Activated naive CD4-positive, alpha-beta T cell treated with anti-CD3 and anti-CD28 coated beads, Interleukin-2, amount 10 ng/mL, durations not matched to agents 7 days and 5 days (primary cell): Measurements from ENCODE around the gene GLRA1.
"Not testable (repeated sequence)": the region's sequence is repeated elsewhere in the genome, so short reads cannot be mapped to it uniquely, and the experiment has no call there.

Experiments used
- CTCF ChIA-PET: fragments of 350-600 bp; sonication (Branson Sonifier 250); formaldehyde crosslinking; loops from one replicate; lab custom pipeline; 2021; ENCODE audit warnings: antibody characterized with exemption; lab: Charles Lee
- DNase-seq: peaks from one replicate; pipeline ENCODE4 v3.0.0-alpha.2; 2020
- H3K27ac Mint-ChIP-seq: one replicate; pipeline ENCODE4 v1.8.0; 2021; ENCODE audit warnings: mild to moderate bottlenecking, moderate library complexity, mixed read lengths
- H3K27me3 Mint-ChIP-seq: one replicate; pipeline ENCODE4 v1.8.0; 2021; ENCODE audit warnings: mild to moderate bottlenecking, mixed read lengths
- H3K36me3 Mint-ChIP-seq: one replicate; pipeline ENCODE4 v1.8.0; 2021; ENCODE audit warnings: mixed read lengths
- H3K4me1 Mint-ChIP-seq: one replicate; pipeline ENCODE4 v1.8.0; 2021; ENCODE audit warnings: mixed read lengths
- H3K4me3 Mint-ChIP-seq: one replicate; pipeline ENCODE4 v1.8.0; 2021; ENCODE audit warnings: mild to moderate bottlenecking, moderate library complexity, mixed read lengths
- H3K9me3 Mint-ChIP-seq: one replicate; pipeline ENCODE4 v1.8.0; 2021; ENCODE audit warnings: mixed read lengths

The GLRA1 gene

GRCh38 chr5:151810897-151811296 lies 113.8 kb downstream of the GLRA1 start:
- CTCF ChIA-PET, result no interaction called here

GRCh38 chr5:151810449-151810848 lies 114.2 kb downstream of the GLRA1 start:
- no peak for DNase-seq
- Mint-ChIP-seq H3K4me1 (no peaks in the 10 kb centered on the region), H3K4me3 (no peak overlapping the region), H3K9me3 (no peaks in the 10 kb centered on the region), H3K27me3 (no peaks in the 10 kb centered on the region), H3K36me3 (peaks cover 80% of the 10 kb centered on the region), H3K27ac (peak overlapping the region; percentile 13)
- CTCF ChIA-PET, result no interaction called here

More at GRCh38 chr5:151810897-151811296, 113.8 kb downstream of the GLRA1 start:
- Mint-ChIP-seq H3K9me3 (no peaks in the 10 kb centered on the region), H3K27ac (no peak overlapping the region), H3K4me1 (no peaks in the 10 kb centered on the region), H3K36me3 (peaks cover 80% of the 10 kb centered on the region), H3K4me3 (no peak overlapping the region), H3K27me3 (no peaks in the 10 kb centered on the region)
- no peak for DNase-seq

- Mint-ChIP-seq H3K27ac (no peak overlapping the region), H3K9me3 (no peaks in the 10 kb centered on the region), H3K27me3 (no peaks in the 10 kb centered on the region), H3K4me3 (no peak overlapping the region), H3K4me1 (no peaks in the 10 kb centered on the region), H3K36me3 (peaks cover 83% of the 10 kb centered on the region)
- CTCF ChIA-PET, result interaction anchor here (1.3 to 1.7 kb wide), 2 partner anchors 9 to 17 kb away, joined by 3 to 7 read pairs; no protein-coding TSS in a partner anchor
- no peak for DNase-seq
Observed at GRCh38 chr5:151808451-151809169, 116.0 kb downstream of the GLRA1 start.

DNA sequence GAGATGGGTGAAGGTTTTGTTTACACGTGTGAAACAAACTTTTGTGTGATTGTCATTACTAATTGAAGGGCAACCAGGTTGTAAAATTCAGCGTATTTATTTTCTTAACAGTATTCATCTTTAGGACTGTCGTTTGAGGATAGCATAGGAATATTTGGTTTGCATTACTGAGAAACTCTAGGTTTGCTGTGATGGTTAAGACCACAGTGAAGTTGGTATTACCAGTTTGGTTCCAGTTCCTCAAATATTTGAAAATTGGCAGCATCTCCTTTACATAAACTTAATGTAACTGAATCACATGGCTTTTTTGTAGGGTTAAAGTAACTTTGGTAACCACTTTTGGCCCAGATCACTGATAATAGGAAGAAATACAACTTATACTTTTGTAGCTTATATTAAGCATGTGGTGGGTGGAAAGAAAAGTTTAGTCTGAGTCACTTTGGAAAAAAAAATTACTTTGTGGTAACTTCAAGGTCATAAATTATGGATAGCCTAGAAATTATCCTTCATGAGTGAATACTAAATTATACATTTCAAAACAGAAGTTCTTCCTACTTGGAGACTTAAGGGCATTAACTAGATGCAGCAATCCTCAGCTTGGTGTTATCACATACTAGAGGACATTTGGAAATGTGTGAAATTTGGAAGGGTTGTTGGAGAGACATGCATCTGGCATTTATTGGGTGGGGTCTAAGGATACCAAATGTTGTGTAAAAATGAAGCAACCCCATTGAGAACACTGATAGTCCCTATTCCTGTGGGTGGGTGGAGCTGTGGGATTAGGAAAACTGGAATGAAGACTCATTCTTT lies 119.0 kb downstream of the GLRA1 start:
- Mint-ChIP-seq H3K27ac (no peak overlapping the region), H3K9me3 (no peaks in the 10 kb centered on the region), H3K4me1 (peaks cover 2% of the 10 kb centered on the region), H3K4me3 (no peak overlapping the region), H3K36me3 (peaks cover 73% of the 10 kb centered on the region), H3K27me3 (no peaks in the 10 kb centered on the region)
- CTCF ChIA-PET, result no interaction called here
- DNase-seq, result no peak

DNA sequence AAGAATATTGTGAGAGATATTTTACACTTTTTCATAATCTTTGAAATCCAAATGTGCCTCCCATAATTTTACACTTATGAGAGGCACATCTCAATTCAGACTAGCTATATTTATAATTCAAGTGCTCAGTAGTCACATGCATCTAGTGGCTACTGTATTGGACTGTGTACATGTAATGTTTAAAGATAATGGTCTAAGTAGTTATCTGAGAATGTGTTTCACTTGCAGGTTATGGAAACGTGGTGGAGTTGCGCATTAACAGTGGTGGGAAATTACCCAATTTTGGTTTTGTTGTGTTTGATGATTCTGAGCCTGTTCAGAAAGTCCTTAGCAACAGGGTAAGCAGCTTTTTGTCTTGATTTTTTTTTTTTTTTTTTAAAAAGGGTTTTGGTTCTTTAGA lies 124.1 kb downstream of the GLRA1 start:
- CTCF ChIA-PET, result interaction anchor here (1.3 kb wide), 1 partner anchor 24 kb away, joined by 3 read pairs; no protein-coding TSS in a partner anchor
- Mint-ChIP-seq H3K27me3 (no peaks in the 10 kb centered on the region), H3K27ac (no peak overlapping the region), H3K36me3 (peaks cover 64% of the 10 kb centered on the region), H3K9me3 (no peaks in the 10 kb centered on the region), H3K4me3 (no peak overlapping the region), H3K4me1 (peaks cover 4% of the 10 kb centered on the region)
- no peak for DNase-seq

DNA sequence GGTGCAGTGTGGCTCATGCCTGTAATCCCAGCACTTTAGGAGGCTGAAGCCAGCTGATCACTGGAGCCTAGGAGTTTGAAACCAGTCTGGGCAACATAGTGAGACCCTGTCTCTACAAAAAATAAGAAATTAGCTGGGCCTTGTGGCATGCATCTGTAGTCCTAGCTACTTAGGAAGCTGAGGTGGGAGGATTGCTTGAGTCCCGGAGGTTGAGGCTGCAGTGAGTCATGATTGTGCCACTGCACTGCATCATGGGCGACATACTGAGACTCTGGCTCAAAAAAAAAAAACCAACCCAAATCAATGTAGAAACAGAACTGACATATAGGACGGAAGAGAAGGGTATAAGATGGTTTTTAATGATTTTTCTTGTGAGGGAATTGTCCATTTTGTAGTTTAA lies 125.2 kb downstream of the GLRA1 start:
- H3K9me3 Mint-ChIP-seq, result no peaks in the 10 kb centered on the region
- CTCF ChIA-PET, result interaction anchor here (0.6 to 1.4 kb wide), 4 partner anchors 9 to 570 kb away, joined by 3 to 4 read pairs (median 3); no protein-coding TSS in a partner anchor
- H3K4me1 Mint-ChIP-seq, result peaks cover 12% of the 10 kb centered on the region
- peaks cover 64% of the 10 kb centered on the region for H3K36me3 Mint-ChIP-seq
- no peak overlapping the region for H3K4me3 Mint-ChIP-seq
- no peak for DNase-seq
- H3K27ac Mint-ChIP-seq, result no peak overlapping the region
- H3K27me3 Mint-ChIP-seq, result no peaks in the 10 kb centered on the region

GRCh38 chr5:151798674-151799073 lies 126.0 kb downstream of the GLRA1 start:
- Mint-ChIP-seq H3K4me1 (peaks cover 14% of the 10 kb centered on the region), H3K36me3 (peaks cover 64% of the 10 kb centered on the region), H3K9me3 (no peaks in the 10 kb centered on the region), H3K4me3 (no peak overlapping the region), H3K27me3 (no peaks in the 10 kb centered on the region), H3K27ac (no peak overlapping the region)
- CTCF ChIA-PET, result interaction anchor here (0.6 to 1.4 kb wide), 3 partner anchors 10 to 571 kb away, joined by 3 to 4 read pairs (median 3); no protein-coding TSS in a partner anchor
- DNase-seq, result no peak

DNA sequence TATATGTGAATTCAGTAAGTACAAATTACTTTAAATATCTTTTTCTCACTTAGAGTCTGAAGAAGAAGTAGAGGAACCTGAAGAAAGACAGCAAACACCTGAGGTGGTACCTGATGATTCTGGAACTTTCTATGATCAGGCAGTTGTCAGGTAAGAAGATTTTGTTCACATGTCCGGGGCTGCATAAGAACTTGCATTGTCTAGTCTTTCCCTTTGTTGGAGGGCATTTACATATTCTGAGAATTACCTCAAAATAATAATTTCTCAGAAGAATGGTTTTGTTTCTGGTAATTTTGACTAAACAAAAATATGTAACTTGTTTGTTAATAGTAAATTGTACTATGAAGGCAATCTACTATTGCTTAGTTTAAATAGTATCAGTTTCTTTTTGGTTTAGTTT lies 129.2 kb downstream of the GLRA1 start:
- Mint-ChIP-seq H3K9me3 (no peaks in the 10 kb centered on the region), H3K4me3 (no peak overlapping the region), H3K27ac (peak overlapping the region; percentile 69), H3K36me3 (peaks cover 70% of the 10 kb centered on the region), H3K27me3 (no peaks in the 10 kb centered on the region), H3K4me1 (peaks cover 13% of the 10 kb centered on the region)
- DNase-seq, result no peak
- CTCF ChIA-PET, result no interaction called here

DNA sequence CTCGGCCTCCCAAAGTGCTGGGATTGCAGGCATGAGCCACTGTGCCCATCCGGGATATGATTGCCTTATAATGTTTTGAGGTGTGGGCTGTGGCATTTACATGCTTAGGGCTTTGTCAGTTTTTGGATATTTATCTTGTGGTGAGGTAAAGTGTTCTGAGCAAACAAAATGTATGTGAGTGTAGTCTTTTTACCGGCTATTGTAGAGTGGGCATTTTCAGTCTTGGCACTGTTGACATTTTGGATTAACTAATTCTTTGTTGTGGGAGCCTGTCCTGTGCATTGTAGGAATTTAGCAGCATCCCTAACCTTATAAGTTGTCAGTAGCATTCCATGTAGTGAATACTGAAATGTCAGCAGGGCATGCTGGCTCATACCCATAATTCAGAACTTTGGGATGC lies 131.3 kb downstream of the GLRA1 start:
- H3K36me3 Mint-ChIP-seq, result peaks cover 66% of the 10 kb centered on the region
- H3K4me3 Mint-ChIP-seq, result no peak overlapping the region
- peak overlapping the region; percentile 14 for H3K27ac Mint-ChIP-seq
- CTCF ChIA-PET, result no interaction called here
- H3K27me3 Mint-ChIP-seq, result no peaks in the 10 kb centered on the region
- H3K4me1 Mint-ChIP-seq, result peaks cover 15% of the 10 kb centered on the region
- DNase-seq, result no peak
- no peaks in the 10 kb centered on the region for H3K9me3 Mint-ChIP-seq

DNA sequence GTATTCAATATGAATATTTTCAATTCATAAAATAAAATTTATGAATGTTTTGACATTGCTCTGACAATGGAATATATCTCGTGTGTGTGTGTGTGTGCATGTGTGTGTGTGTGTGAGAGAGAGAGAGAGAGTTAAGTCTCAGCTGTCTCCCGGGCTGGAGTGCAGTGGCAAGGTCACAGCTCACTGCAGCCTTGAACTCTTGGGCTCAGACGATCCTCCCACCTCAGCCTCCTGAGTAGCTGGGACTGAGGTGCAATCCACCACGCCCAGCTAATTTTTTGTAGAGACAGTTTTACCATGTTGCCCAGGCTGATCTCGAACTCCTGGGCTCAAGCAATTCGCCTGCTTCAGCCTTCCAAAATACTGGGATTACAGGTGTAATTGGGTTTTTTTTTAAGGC lies 136.8 kb downstream of the GLRA1 start:
- Mint-ChIP-seq H3K27ac (no peak overlapping the region), H3K4me1 (peaks cover 13% of the 10 kb centered on the region), H3K36me3 (peaks cover 37% of the 10 kb centered on the region), H3K4me3 (no peak overlapping the region), H3K9me3 (no peaks in the 10 kb centered on the region), H3K27me3 (no peaks in the 10 kb centered on the region)
- DNase-seq, result no peak
- CTCF ChIA-PET, result no interaction called here

DNA sequence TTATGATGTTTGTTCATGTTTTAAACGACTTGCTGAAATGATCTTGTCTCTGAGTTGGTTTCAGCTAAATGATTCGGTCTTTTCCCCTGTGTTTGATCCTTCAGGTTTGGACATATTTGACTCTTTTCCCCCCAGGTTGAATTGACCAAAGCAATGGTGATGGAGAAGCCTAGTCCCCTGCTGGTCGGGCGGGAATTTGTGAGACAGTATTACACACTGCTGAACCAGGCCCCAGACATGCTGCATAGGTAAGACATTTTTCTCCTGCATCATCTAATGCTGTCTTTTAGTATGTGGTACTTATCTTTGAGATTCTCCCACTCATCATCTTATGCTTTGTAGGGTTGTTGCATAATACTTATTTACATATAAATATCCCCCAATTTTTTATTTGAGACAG lies 138.2 kb downstream of the GLRA1 start:
- no peak for DNase-seq
- Mint-ChIP-seq H3K4me3 (no peak overlapping the region), H3K27me3 (no peaks in the 10 kb centered on the region), H3K4me1 (peaks cover 14% of the 10 kb centered on the region), H3K9me3 (no peaks in the 10 kb centered on the region), H3K36me3 (peaks cover 28% of the 10 kb centered on the region), H3K27ac (peak overlapping the region; percentile 9)
- CTCF ChIA-PET, result no interaction called here

- H3K4me3 Mint-ChIP-seq, result no peak overlapping the region
- no peak for DNase-seq
- CTCF ChIA-PET, result no interaction called here
- peaks cover 18% of the 10 kb centered on the region for H3K36me3 Mint-ChIP-seq
- H3K27me3 Mint-ChIP-seq, result no peaks in the 10 kb centered on the region
- H3K27ac Mint-ChIP-seq, result no peak overlapping the region
- no peaks in the 10 kb centered on the region for H3K9me3 Mint-ChIP-seq
- H3K4me1 Mint-ChIP-seq, result peaks cover 28% of the 10 kb centered on the region
Observed at GRCh38 chr5:151784141-151784540, 140.5 kb downstream of the GLRA1 start.

GRCh38 chr5:151783664-151784063 lies 141.0 kb downstream of the GLRA1 start:
- DNase-seq, H3K9me3 Mint-ChIP-seq, H3K4me3 Mint-ChIP-seq, CTCF ChIA-PET, H3K27me3 Mint-ChIP-seq, H3K27ac Mint-ChIP-seq: not testable (repeated sequence)
- peaks cover 33% of the 10 kb centered on the region for H3K4me1 Mint-ChIP-seq
- peaks cover 21% of the 10 kb centered on the region for H3K36me3 Mint-ChIP-seq

DNA sequence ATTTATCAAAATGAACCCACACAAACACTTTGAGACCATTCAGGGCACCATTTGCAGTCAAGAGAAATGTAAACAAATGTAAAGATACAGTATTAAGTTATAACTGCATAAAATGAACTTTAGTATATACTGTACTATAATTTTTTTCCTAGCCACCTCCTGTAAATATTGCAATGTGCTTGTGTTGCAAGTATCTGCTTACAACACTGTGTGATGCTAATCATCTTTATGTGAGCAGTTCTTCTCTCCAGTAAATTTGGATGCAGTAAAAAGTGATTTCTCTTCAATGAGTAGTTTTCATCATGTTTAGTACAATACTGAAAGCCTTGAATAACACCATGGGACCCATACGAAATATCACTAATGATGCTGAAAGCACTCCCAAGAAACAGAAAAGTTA lies 143.4 kb downstream of the GLRA1 start:
- Mint-ChIP-seq H3K36me3 (peaks cover 28% of the 10 kb centered on the region), H3K4me3 (no peak overlapping the region)
- CTCF ChIA-PET, result no interaction called here

More for the DNA sequence above, 143.4 kb downstream of the GLRA1 start:
- Mint-ChIP-seq H3K27me3 (no peaks in the 10 kb centered on the region), H3K27ac (no peak overlapping the region), H3K4me1 (peaks cover 49% of the 10 kb centered on the region), H3K9me3 (no peaks in the 10 kb centered on the region)
- no peak for DNase-seq
